HEK293 (cell line): ENCODE data around the gene SUPT3H.

Experiments used
- CTCF ChIP-seq: fragments of 450-650 bp; formaldehyde crosslinking; IDR thresholded peaks from 2 replicates; pipeline ENCODE4 v1.5.1; 2016; ENCODE audit warnings: missing biosample characterization, missing genetic modification characterization
- ELK4 ChIP-seq: IDR thresholded peaks from 2 replicates; pipeline ENCODE4 v1.6.1; 2011; ENCODE audit warnings: mild to moderate bottlenecking, low read depth, low read length, borderline replicate concordance
- KLF16 ChIP-seq: fragments of 450-650 bp; formaldehyde crosslinking; IDR thresholded peaks from 2 replicates; pipeline ENCODE4 v1.5.1; 2017; ENCODE audit warnings: missing biosample characterization, missing genetic modification characterization
- KLF17 ChIP-seq: fragments of 450-650 bp; formaldehyde crosslinking; IDR thresholded peaks from 2 replicates; pipeline ENCODE4 v1.5.1; 2016; ENCODE audit warnings: missing biosample characterization, missing genetic modification characterization
- MYNN ChIP-seq: fragments of 450-650 bp; formaldehyde crosslinking; IDR thresholded peaks from 2 replicates; pipeline ENCODE4 v1.5.1; 2016; ENCODE audit warnings: missing biosample characterization, missing genetic modification characterization, borderline replicate concordance
- PRDM10 ChIP-seq: fragments of 450-650 bp; formaldehyde crosslinking; IDR thresholded peaks from 2 replicates; pipeline ENCODE4 v1.5.1; 2016; ENCODE audit warnings: missing biosample characterization, missing genetic modification characterization
- YY1 ChIP-seq: fragments of 450-650 bp; formaldehyde crosslinking; IDR thresholded peaks from 2 replicates; pipeline ENCODE4 v1.5.1; 2018; ENCODE audit warnings: missing biosample characterization, missing genetic modification characterization
- ZBTB21 ChIP-seq: fragments of 450-650 bp; formaldehyde crosslinking; IDR thresholded peaks from 2 replicates; pipeline ENCODE4 v1.5.1; 2017; ENCODE audit warnings: missing biosample characterization, missing genetic modification characterization
- ZNF121 ChIP-seq: fragments of 450-650 bp; formaldehyde crosslinking; IDR thresholded peaks from 2 replicates; pipeline ENCODE4 v1.5.1; 2016; ENCODE audit warnings: missing biosample characterization, missing genetic modification characterization
- ZNF274 ChIP-seq, 2 experiments: fragments of 200-500 bp in 1 of 2; fragments of 450-650 bp in 1 of 2; sonication (Bioruptor generic) in 1 of 2; formaldehyde crosslinking in 1 of 2; IDR thresholded peaks; 2 replicates each; pipeline versions ENCODE4 v1.5.1 to v1.6.1; 2014 to 2016; ENCODE audit warnings: borderline replicate concordance in 1 of 2, inconsistent platforms in 1 of 2, low read length in 1 of 2, missing biosample characterization in 1 of 2, missing genetic modification characterization in 1 of 2
- ZNF530 ChIP-seq: fragments of 450-650 bp; formaldehyde crosslinking; IDR thresholded peaks from 2 replicates; pipeline ENCODE4 v1.5.1; 2016; ENCODE audit warnings: low read depth, missing biosample characterization, missing genetic modification characterization
- ZNF621 ChIP-seq: fragments of 450-650 bp; formaldehyde crosslinking; IDR thresholded peaks from 2 replicates; pipeline ENCODE4 v1.5.1; 2017; ENCODE audit warnings: missing biosample characterization, missing genetic modification characterization
- ZNF626 ChIP-seq: fragments of 450-650 bp; sonication (Bioruptor Pico); formaldehyde crosslinking; IDR thresholded peaks from 2 replicates; pipeline ENCODE4 v1.5.1; 2018; ENCODE audit warnings: missing biosample characterization, missing genetic modification characterization, inconsistent platforms
- ZNF704 ChIP-seq: fragments of 450-650 bp; formaldehyde crosslinking; IDR thresholded peaks from 2 replicates; pipeline ENCODE4 v1.5.1; 2016; ENCODE audit warnings: missing biosample characterization, missing genetic modification characterization

- TF ChIP-seq CTCF (no peak), ZNF530 (no peak), ELK4 (no peak), MYNN (tag by site-specific recombination) (no peak), ZNF274 (IDR thresholded peaks at IDR 0.05; ENCODE audit: low read length) (no peak), ZNF274 (tag by site-specific recombination; IDR thresholded peaks at IDR 0.05; ENCODE audit: borderline replicate concordance) (no peak), ZNF626 (no peak), KLF16 (tag by site-specific recombination) (no peak), ZBTB21 (tag by site-specific recombination) (no peak), YY1 (tag by site-specific recombination) (no peak), KLF17 (tag by site-specific recombination) (no peak), ZNF704 (no peak), ZNF621 (tag by site-specific recombination) (no peak), ZNF121 (tag by site-specific recombination) (no peak), PRDM10 (no peak)
Observed at GRCh38 chr6:45222380-45222779, 155.4 kb downstream of the SUPT3H start.
